Amniotic epithelial cell (primary cell): ENCODE measurements around the gene ADCY1.
"Not testable (repeated sequence)": the region's sequence is repeated elsewhere in the genome, so short reads cannot be mapped to it uniquely, and the experiment has no call there.

Experiments used
- DNase-seq: peaks from one replicate; pipeline ENCODE4 v3.0.0-alpha.2; 2010; ENCODE audit warnings: low read depth

The ADCY1 gene

DNA sequence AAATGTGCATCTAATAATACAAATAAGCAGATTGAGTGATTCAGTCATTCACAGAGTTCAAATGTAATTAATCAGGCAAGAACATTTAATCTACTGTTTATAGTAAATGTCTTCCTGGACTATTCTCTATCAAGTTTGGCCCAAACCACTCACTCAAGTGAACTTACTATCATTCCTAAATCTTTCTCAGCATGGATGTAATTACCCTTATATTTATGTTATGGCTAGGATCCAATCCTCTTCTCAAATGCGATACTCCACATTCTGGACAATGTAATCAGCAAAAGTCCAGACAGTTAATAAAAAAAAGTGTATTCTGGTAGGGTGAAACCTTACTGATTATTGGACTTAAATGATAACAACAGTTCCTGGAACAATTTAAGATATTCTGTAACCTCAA is 185.3 kb downstream of the ADCY1 start:
- DNase-seq, result not testable (repeated sequence)

DNA sequence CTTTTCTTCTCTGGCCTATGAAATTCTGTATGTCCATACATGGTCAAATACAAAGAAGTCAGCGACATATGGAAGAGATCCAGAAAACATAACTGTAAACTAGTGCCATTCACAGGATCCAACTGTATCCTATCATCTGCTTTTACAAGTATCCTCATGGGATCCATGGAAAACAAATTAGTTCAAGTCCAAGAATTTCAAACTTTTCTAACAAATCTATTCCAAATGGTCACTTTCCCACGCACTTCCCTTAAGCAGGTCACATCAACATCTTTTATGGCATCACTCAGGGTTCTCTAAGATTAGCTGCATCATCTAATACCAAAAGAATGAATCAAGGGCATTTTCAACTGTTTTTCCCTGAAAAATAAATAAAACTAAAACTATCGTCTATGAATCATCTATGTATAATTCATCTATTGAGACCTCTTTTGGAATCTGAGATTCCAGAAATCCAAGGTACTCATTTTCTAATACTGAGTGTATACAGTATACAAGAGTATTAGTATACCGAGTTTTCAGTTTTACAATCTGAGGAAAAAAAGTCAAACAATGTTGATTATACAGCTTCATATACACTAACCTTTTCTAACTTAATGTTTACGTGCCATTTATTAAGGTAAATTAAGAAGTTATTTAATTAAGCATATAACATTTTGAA is 187.5 kb downstream of the ADCY1 start:
- peak; percentile 82 for DNase-seq

DNA sequence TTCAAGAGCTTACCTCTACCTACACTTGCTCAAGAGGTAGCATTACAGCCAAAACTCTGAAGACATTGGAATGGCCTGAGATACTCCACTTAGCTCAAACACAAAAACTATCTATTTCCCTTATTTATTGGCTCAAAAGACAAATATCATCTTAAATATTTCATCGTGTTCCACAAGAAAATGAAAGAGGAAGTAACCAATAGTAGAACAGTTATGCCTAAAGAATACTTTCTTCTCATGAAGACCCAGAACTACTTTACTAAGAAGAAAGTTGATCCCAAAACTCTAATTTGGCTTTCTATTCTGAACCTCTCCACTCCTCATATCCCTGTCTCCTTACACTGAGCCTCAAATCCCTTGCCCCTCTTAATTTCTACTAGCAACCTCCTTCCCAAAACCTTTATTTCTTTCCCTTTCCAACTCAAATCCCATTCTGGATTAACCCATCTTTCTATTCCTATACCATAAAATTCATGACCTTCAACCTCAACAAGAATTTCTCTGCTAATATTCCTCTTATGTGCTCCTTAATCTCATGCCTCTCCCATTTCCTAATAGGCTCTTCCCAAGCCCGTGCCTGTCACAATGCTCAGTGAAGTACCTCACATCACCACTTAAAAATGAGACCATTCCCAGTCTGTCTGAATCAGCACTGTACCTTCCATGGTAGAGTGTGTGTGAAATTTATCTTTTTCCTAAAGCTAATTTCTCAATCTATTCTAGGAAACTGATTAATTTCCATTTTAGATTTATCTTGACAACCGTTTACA is 188.2 kb downstream of the ADCY1 start:
- peak; percentile 44 for DNase-seq

DNA sequence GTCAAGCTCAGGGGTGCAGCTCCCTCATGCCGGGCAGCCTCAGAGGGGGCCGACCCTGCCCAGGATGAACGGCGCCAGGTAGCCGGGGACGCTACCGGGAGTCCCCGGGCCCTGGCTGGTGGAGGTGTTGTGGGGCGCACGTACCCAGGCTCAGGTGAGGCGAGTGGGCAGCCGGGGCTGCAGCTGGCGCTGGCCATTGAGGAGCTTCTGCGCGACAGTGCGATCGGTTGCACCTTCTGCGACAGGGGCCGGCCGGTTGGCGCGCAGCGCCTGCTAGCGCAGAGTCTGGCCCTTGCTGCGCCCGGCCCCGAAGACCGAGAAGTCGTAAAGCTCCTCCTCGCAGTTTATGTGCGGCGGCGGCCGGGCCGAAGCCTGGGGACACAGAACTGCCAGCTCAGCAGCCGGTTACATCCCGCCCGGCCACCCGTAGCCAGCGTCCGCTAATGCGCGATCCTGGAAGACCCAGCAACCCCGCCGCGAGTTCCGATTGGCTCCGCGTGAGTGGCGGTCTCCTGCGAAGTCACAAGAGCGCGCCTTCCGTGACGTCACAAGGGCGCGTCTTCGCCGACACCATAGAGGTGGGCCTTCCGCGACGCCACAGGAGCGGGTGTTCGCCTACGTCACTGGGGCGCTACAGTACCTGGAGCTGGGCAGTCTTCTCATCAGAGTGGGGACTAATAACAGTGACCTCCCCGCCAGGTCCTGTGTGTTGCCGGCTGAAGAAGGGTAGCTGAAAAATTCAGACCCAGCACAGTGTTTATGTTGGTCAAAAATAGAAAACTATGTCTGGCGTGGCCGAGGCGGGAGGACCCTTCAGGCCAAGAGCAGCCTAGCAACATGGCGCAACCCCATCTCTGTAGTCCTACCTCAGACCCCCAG is 194.6 kb downstream of the ADCY1 start:
- peak; percentile 97 for DNase-seq

DNA sequence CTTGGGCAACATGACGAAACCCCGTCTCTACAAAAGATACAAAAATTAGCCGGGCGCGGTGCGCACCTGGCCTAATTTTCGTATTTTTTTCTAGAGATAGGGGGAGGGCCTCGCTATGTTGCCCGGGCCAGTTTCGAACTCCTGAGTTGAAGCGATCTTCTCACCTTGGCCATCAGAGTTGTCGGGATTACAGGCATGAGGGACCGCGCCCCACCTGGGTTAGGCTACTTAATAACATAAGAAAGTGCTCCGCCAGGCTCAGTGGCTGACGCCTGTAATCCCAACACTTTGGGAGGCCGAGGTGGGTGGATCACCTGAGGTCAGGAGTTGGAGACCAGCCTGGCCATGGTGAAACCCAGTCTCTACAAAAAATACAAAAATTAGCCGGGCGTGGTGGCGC is 195.5 kb downstream of the ADCY1 start:
- not testable (repeated sequence) for DNase-seq
